Osteocyte (in vitro differentiated cells): Measurements from ENCODE around the gene ANTKMT. TPM values are rescaled to one million over a fixed set of nuclear protein-coding genes. Genes with fewer than 3 reads are reported as not detected.

ENCODE experiments used
- DNase-seq: peaks from one replicate; pipeline ENCODE4 v3.0.0; 2021; ENCODE audit warnings: mixed read lengths; ENCODE audit not compliant: unreplicated experiment; ENCODE audit errors: extremely low spot score
- H3K27ac Mint-ChIP-seq: one replicate; pipeline ENCODE4 v1.8.0; 2021; ENCODE audit warnings: mild to moderate bottlenecking, mixed read lengths; ENCODE audit not compliant: unreplicated experiment
- H3K27me3 Mint-ChIP-seq: one replicate; pipeline ENCODE4 v1.8.0; 2021; ENCODE audit warnings: mixed read lengths; ENCODE audit not compliant: unreplicated experiment
- H3K36me3 Mint-ChIP-seq: one replicate; pipeline ENCODE4 v1.8.0; 2021; ENCODE audit warnings: mixed read lengths; ENCODE audit not compliant: unreplicated experiment
- H3K4me1 Mint-ChIP-seq: one replicate; pipeline ENCODE4 v1.8.0; 2021; ENCODE audit warnings: mixed read lengths; ENCODE audit not compliant: unreplicated experiment
- H3K4me3 Mint-ChIP-seq: one replicate; pipeline ENCODE4 v1.8.0; 2021; ENCODE audit warnings: mild to moderate bottlenecking, moderate library complexity, mixed read lengths; ENCODE audit not compliant: unreplicated experiment
- H3K9me3 Mint-ChIP-seq: one replicate; pipeline ENCODE4 v1.8.0; 2021; ENCODE audit warnings: mixed read lengths; ENCODE audit not compliant: unreplicated experiment
- CTCF ChIP-seq: fragments of 200-600 bp; sonication (generic); IDR thresholded peaks from 2 replicates; pipeline ENCODE4 v1.5.0; 2021; ENCODE audit warnings: antibody characterized with exemption, mild to moderate bottlenecking, moderate library complexity
- total RNA-seq: library from RNA; stranded (reverse); gene quantifications from 2 replicates; pipeline ENCODE4 v1.2.1, GENCODE V29; 2021

The ANTKMT gene
- total RNA-seq, 1 donor from 2014 or later: 41.7 TPM

- Mint-ChIP-seq H3K27ac (no peak overlapping the region), H3K9me3 (no peaks in the 10 kb centered on the region), H3K27me3 (no peaks in the 10 kb centered on the region), H3K36me3 (peaks cover 7% of the 10 kb centered on the region), H3K4me3 (no peak overlapping the region), H3K4me1 (no peaks in the 10 kb centered on the region)
- peak; percentile 80 for DNase-seq
- TF ChIP-seq CTCF: no peak
These were observed 9.9 kb downstream of the ANTKMT start for GRCh38 chr16:730666-731509.

- Mint-ChIP-seq H3K9me3 (no peaks in the 10 kb centered on the region), H3K4me3 (no peak overlapping the region), H3K27me3 (no peaks in the 10 kb centered on the region), H3K4me1 (no peaks in the 10 kb centered on the region), H3K36me3 (peaks cover 7% of the 10 kb centered on the region), H3K27ac (no peak overlapping the region)
- TF ChIP-seq CTCF: no peak
- no peak for DNase-seq
These were observed 11.4 kb downstream of the ANTKMT start for GRCh38 chr16:732332-732731.

GRCh38 chr16:732936-733335, 12.0 kb downstream of the ANTKMT start:
- Mint-ChIP-seq H3K4me3 (no peak overlapping the region), H3K36me3 (peaks cover 10% of the 10 kb centered on the region), H3K9me3 (no peaks in the 10 kb centered on the region), H3K4me1 (no peaks in the 10 kb centered on the region), H3K27me3 (no peaks in the 10 kb centered on the region), H3K27ac (no peak overlapping the region)
- DNase-seq: no peak
- TF ChIP-seq CTCF: no peak

- Mint-ChIP-seq H3K9me3 (no peaks in the 10 kb centered on the region), H3K36me3 (peaks cover 12% of the 10 kb centered on the region), H3K27me3 (no peaks in the 10 kb centered on the region), H3K4me3 (no peak overlapping the region), H3K27ac (no peak overlapping the region), H3K4me1 (no peaks in the 10 kb centered on the region)
- peak; percentile 82 for DNase-seq
- TF ChIP-seq CTCF: no peak
These were observed 12.6 kb downstream of the ANTKMT start for GRCh38 chr16:733382-734207.
